Stomach (tissue), 4 donors: Measurements from ENCODE around the gene KIRREL1.

Experiments used
- POLR2A ChIP-seq, 4 donors: fragments of 450-650 bp; IDR thresholded peaks; one replicate each; pipeline ENCODE4 v1.6.1; 2016; ENCODE audit warnings: antibody characterized with exemption in 4 of 4, control low read depth in 2 of 4, mild to moderate bottlenecking in 1 of 4, moderate library complexity in 1 of 4
- POLR2AphosphoS5 ChIP-seq, 3 donors: sonication (generic); formaldehyde crosslinking; IDR thresholded peaks; one replicate each; pipeline ENCODE4 v1.6.1; 2016; ENCODE audit warnings: antibody characterized with exemption in 3 of 3
- TF ChIP-seq, protein P1 (sequence below), 7 experiments: fragments of 450-650 bp in 4 of 7; fragments of 200-600 bp in 3 of 7; sonication (generic) in 3 of 7; IDR thresholded peaks; one replicate each; pipeline ENCODE4 v1.5.1; 2016 to 2019; ENCODE audit warnings: antibody characterized with exemption in 7 of 7, control low read depth in 2 of 7, mild to moderate bottlenecking in 1 of 7

DNA sequence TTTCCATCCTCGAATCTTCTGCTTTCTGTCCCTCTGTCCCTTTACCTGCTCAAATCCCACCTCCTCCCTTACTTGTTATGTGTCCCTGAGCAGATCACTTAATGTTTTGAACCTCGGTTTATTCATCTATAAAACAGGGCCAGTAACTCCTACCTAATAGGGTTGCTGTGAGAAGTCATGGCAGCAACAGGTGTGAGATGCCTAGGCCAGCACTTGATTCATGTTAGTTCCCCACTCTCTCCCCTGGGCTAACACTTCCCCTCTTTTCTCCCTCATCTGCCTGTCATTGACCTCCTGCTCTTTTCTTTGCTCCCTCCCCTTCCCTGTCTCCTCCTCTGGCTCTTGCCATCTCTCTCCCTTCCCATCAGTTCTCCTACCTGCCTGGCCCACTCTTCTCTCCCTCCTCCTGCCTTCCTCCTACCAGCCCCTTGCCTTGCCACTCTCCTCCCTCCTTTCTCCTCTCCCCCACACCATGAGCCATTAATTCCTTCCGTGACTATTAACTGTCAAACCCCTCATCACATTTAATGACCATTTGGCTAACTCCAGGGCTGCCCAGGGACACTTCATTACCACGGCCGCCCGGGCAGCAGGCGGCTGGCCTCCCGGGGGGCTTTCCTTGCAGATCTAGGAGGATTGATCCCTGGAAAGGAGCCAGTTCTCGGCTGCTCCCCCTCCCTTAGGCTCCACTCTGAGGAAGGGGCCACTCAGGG lies 96.6 kb downstream of the KIRREL1 start:
- TF ChIP-seq, protein P1, sequence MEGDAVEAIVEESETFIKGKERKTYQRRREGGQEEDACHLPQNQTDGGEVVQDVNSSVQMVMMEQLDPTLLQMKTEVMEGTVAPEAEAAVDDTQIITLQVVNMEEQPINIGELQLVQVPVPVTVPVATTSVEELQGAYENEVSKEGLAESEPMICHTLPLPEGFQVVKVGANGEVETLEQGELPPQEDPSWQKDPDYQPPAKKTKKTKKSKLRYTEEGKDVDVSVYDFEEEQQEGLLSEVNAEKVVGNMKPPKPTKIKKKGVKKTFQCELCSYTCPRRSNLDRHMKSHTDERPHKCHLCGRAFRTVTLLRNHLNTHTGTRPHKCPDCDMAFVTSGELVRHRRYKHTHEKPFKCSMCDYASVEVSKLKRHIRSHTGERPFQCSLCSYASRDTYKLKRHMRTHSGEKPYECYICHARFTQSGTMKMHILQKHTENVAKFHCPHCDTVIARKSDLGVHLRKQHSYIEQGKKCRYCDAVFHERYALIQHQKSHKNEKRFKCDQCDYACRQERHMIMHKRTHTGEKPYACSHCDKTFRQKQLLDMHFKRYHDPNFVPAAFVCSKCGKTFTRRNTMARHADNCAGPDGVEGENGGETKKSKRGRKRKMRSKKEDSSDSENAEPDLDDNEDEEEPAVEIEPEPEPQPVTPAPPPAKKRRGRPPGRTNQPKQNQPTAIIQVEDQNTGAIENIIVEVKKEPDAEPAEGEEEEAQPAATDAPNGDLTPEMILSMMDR (IDR thresholded peaks at IDR 0.05): no peak
- TF ChIP-seq POLR2A (IDR thresholded peaks at IDR 0.05) (no peak), POLR2AphosphoS5 (IDR thresholded peaks at IDR 0.05) (no peak)
